ENCODE results near the gene MIS18BP1.

DNA sequence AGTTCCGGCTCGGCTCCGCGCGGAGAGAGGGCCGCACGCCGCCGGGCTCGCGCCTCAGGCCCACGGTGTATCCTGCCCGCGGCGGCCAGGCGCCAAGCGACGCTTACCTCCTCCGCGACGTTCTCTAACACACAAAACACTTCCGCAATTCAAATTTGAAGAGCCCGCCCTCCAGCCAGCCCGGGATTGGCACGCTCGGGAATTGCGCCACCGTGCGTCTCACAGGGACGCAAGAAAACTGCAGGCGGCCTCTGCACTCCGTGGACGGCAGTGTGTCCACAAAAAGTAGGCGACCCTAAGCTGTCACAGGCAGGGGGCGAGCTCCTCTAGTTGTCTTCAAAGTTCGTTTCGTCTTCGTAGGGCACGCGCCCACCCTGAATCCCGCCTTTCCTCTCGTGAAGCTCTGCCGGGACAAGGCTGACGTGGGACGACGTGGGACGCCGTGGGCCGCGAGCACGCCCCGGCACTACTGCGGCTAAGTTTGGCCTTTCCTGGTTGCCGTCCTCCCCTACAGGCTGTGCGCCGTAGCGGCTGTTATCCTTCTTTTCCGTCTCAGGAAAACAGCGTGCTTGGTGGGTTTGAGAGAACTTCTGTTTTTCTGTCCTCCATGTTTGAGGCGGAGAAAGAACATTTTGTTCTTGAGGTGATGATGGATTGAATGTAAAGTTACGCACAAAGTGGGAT, at the start of gene MIS18BP1:
- no peak for TF ChIP-seq BHLHE40 (IDR thresholded peaks at IDR 0.05; ENCODE audit: borderline replicate concordance)
- no peak for TF ChIP-seq SUZ12 (IDR thresholded peaks at IDR 0.05)
- TF ChIP-seq SP1 (IDR thresholded peaks at IDR 0.05) = no peak
- TF ChIP-seq, protein P1, sequence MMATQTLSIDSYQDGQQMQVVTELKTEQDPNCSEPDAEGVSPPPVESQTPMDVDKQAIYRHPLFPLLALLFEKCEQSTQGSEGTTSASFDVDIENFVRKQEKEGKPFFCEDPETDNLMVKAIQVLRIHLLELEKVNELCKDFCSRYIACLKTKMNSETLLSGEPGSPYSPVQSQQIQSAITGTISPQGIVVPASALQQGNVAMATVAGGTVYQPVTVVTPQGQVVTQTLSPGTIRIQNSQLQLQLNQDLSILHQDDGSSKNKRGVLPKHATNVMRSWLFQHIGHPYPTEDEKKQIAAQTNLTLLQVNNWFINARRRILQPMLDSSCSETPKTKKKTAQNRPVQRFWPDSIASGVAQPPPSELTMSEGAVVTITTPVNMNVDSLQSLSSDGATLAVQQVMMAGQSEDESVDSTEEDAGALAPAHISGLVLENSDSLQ (IDR thresholded peaks at IDR 0.05) = peak; percentile 61
